H9 (cell line): Measurements from ENCODE around the gene CRACR2A. TPM values are rescaled to one million over a fixed set of nuclear protein-coding genes. Genes with fewer than 3 reads are reported as not detected.

ENCODE experiments used
- DNase-seq: peaks from one replicate; pipeline ENCODE4 v3.0.0-alpha.2; 2017
- H2AFZ ChIP-seq: one replicate; pipeline ENCODE4 v1.6.1; 2013; ENCODE audit warnings: mild to moderate bottlenecking, low read length, control low read depth, moderate library complexity
- H2AK5ac ChIP-seq: 2 replicates; pipeline ENCODE4 v1.6.1; 2013; ENCODE audit warnings: low read length, control low read depth, mixed read lengths; ENCODE audit not compliant: insufficient read length
- H2BK120ac ChIP-seq: one replicate; pipeline ENCODE4 v1.6.1; 2013; ENCODE audit warnings: low read depth, mild to moderate bottlenecking, low read length, control low read depth, inconsistent platforms; ENCODE audit not compliant: poor library complexity, severe bottlenecking
- H2BK12ac ChIP-seq: 2 replicates; pipeline ENCODE4 v1.6.1; 2013; ENCODE audit warnings: low read length, control low read depth, mixed read lengths, low read depth; ENCODE audit not compliant: insufficient read length
- H2BK15ac ChIP-seq: 2 replicates; pipeline ENCODE4 v1.6.1; 2013; ENCODE audit warnings: low read depth, low read length, control low read depth
- H2BK20ac ChIP-seq: one replicate; pipeline ENCODE4 v1.6.1; 2013; ENCODE audit warnings: low read depth, mild to moderate bottlenecking, low read length, control low read depth, inconsistent platforms; ENCODE audit not compliant: poor library complexity, severe bottlenecking
- H2BK5ac ChIP-seq: 2 replicates; pipeline ENCODE4 v1.6.1; 2013; ENCODE audit warnings: low read length, control low read depth, mixed read lengths; ENCODE audit not compliant: insufficient read length
- H3K14ac ChIP-seq: 2 replicates; pipeline ENCODE4 v1.6.1; 2013; ENCODE audit warnings: low read length, control low read depth; ENCODE audit not compliant: insufficient read depth
- H3K18ac ChIP-seq: 2 replicates; pipeline ENCODE4 v1.6.1; 2013; ENCODE audit warnings: low read depth, mild to moderate bottlenecking, mixed read lengths, low read length, control low read depth; ENCODE audit not compliant: insufficient read length
- H3K23ac ChIP-seq: 2 replicates; pipeline ENCODE4 v1.6.1; 2013; ENCODE audit warnings: low read length, control low read depth, mixed read lengths, low read depth; ENCODE audit not compliant: insufficient read length
- H3K23me2 ChIP-seq: 2 replicates; pipeline ENCODE4 v1.6.1; 2013; ENCODE audit warnings: low read depth, mild to moderate bottlenecking, mixed read lengths, low read length, control low read depth; ENCODE audit not compliant: insufficient read length, poor library complexity, severe bottlenecking
- H3K27ac ChIP-seq: 2 replicates; pipeline ENCODE4 v1.5.1; 2013; ENCODE audit warnings: low read length, control low read depth, mixed read lengths, low read depth; ENCODE audit not compliant: insufficient read length
- H3K27me3 ChIP-seq: 2 replicates; pipeline ENCODE4 v1.6.1; 2013; ENCODE audit warnings: low read length, control low read depth, inconsistent platforms; ENCODE audit not compliant: insufficient read depth
- H3K4ac ChIP-seq: 2 replicates; pipeline ENCODE4 v1.6.1; 2013; ENCODE audit warnings: low read depth, mild to moderate bottlenecking, control low read depth, inconsistent platforms, low read length, moderate library complexity
- H3K4me1 ChIP-seq: 2 replicates; pipeline ENCODE4 v1.6.1; 2013; ENCODE audit warnings: low read length, control low read depth, inconsistent platforms; ENCODE audit not compliant: insufficient read depth
- H3K4me2 ChIP-seq: 2 replicates; pipeline ENCODE4 v1.6.1; 2013; ENCODE audit warnings: low read length, control low read depth, mixed read lengths; ENCODE audit not compliant: insufficient read length, insufficient read depth
- H3K56ac ChIP-seq: 2 replicates; pipeline ENCODE4 v1.6.1; 2013; ENCODE audit warnings: low read depth, mild to moderate bottlenecking, mixed read lengths, low read length, control low read depth; ENCODE audit not compliant: insufficient read length
- H3K79me1 ChIP-seq: 2 replicates; pipeline ENCODE4 v1.6.1; 2013; ENCODE audit warnings: low read depth, mild to moderate bottlenecking, moderate library complexity, low read length, control low read depth, inconsistent platforms; ENCODE audit not compliant: insufficient read depth, poor library complexity, severe bottlenecking
- H3K79me2 ChIP-seq: 2 replicates; pipeline ENCODE4 v1.6.1; 2013; ENCODE audit warnings: low read length, control low read depth, inconsistent platforms; ENCODE audit not compliant: insufficient read depth
- H3K9ac ChIP-seq: 2 replicates; pipeline ENCODE4 v1.6.1; 2013; ENCODE audit warnings: low read length, control low read depth, mixed read lengths; ENCODE audit not compliant: insufficient read length; ENCODE audit errors: extremely low read depth
- H3K9me3 ChIP-seq: one replicate; pipeline ENCODE4 v1.6.1; 2013; ENCODE audit warnings: low read depth, low read length, inconsistent platforms; ENCODE audit not compliant: control insufficient read depth
- H3T11ph ChIP-seq: one replicate; pipeline ENCODE4 v1.6.1; 2013; ENCODE audit warnings: mild to moderate bottlenecking, low read length, control low read depth, inconsistent platforms
- H4K20me1 ChIP-seq: one replicate; pipeline ENCODE4 v1.6.1; 2013; ENCODE audit not compliant: control insufficient read depth, insufficient read length, insufficient read depth
- H4K5ac ChIP-seq: 2 replicates; pipeline ENCODE4 v1.6.1; 2013; ENCODE audit warnings: low read depth, mild to moderate bottlenecking, mixed read lengths, low read length, control low read depth; ENCODE audit not compliant: insufficient read length
- H4K8ac ChIP-seq: replicated peaks from 2 replicates; pipeline ENCODE4 v1.6.1; 2013; ENCODE audit warnings: low read length, control low read depth, mixed read lengths, low read depth; ENCODE audit not compliant: insufficient read length
- H4K91ac ChIP-seq: 2 replicates; pipeline ENCODE4 v1.6.1; 2013; ENCODE audit warnings: low read depth, mild to moderate bottlenecking, moderate library complexity, mixed read lengths, low read length, control low read depth; ENCODE audit not compliant: insufficient read length
- H3K27ac Mint-ChIP-seq, 3 experiments: 2 replicates in 2 of 3; 3 replicates in 1 of 3; pipeline ENCODE4 v1.8.0; 2020 to 2021; ENCODE audit warnings: mixed read lengths in 3 of 3, mild to moderate bottlenecking in 1 of 3, moderate library complexity in 1 of 3
- H3K27me3 Mint-ChIP-seq: 2 replicates; pipeline ENCODE4 v1.8.0; 2021; ENCODE audit warnings: low read depth, mild to moderate bottlenecking, moderate library complexity, mixed read lengths
- H3K36me3 Mint-ChIP-seq, 3 experiments: 2 replicates in 2 of 3; 3 replicates in 1 of 3; pipeline ENCODE4 v1.8.0; 2020 to 2021; ENCODE audit warnings: low read depth in 3 of 3, mixed read lengths in 3 of 3; ENCODE audit not compliant: insufficient read depth in 1 of 3
- H3K4me1 Mint-ChIP-seq, 2 experiments: 2 replicates each; pipeline ENCODE4 v1.8.0; 2020; ENCODE audit warnings: mixed read lengths in 2 of 2
- H3K4me3 Mint-ChIP-seq, 2 experiments: 2 replicates in 1 of 2; 3 replicates in 1 of 2; pipeline ENCODE4 v1.8.0; 2020 to 2021; ENCODE audit warnings: mild to moderate bottlenecking in 2 of 2, mixed read lengths in 2 of 2, moderate library complexity in 1 of 2
- H3K9me3 Mint-ChIP-seq, 2 experiments: 2 replicates in 1 of 2; 3 replicates in 1 of 2; pipeline ENCODE4 v1.8.0; 2020; ENCODE audit warnings: mild to moderate bottlenecking in 2 of 2, mixed read lengths in 2 of 2, moderate library complexity in 1 of 2
- CTCF ChIP-seq: fragments of 200-600 bp; sonication (generic); conservative IDR thresholded peaks from 3 replicates; pipeline ENCODE4 v1.8.0; 2021; ENCODE audit warnings: antibody characterized with exemption, mild to moderate bottlenecking
- total RNA-seq: library from RNA; stranded (reverse); gene quantifications from 2 replicates; pipeline ENCODE4 v1.2.1, GENCODE V29; 2021

CRACR2A gene
- total RNA-seq, 1 experiment from 2014 or later: 2.0 TPM

DNA sequence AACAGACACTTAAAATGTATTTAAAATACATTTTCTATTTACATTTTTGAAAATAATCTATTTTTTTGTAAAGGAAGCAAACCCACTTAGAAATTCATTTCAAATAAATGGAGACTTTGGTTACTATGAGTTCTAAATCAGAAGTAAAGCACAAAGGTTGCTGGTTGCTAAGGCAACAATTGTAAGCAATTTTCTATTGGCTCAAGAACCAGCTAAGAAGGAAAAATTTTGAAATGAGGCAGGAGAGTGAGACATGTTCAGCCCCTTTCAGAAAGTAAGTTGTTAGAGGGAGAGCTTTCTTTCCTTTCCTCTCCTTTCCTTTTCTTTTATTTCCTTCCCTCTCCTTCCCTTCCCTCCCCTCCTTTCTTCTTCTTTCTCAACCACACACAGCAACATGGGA is 181.2 kb downstream of the CRACR2A start:
- Histone ChIP-seq H2BK5ac (no peak overlapping the region), H3K27ac (no peak overlapping the region), H3K18ac (no peak overlapping the region), H2BK15ac (no peak overlapping the region), H3T11ph (no peak overlapping the region), H3K79me2 (no peaks in the 10 kb centered on the region), H3K56ac (no peak overlapping the region), H3K9ac (no peak overlapping the region), H2BK20ac (no peak overlapping the region), H4K5ac (no peak overlapping the region), H3K14ac (no peak overlapping the region), H3K4ac (no peak overlapping the region), H3K4me1 (no peaks in the 10 kb centered on the region), H4K8ac (no peak overlapping the region), H4K20me1 (no peaks in the 10 kb centered on the region), H2BK120ac (no peak overlapping the region), H4K91ac (no peak overlapping the region), H2AK5ac (no peak overlapping the region), H3K9me3 (no peaks in the 10 kb centered on the region), H3K27me3 (no peaks in the 10 kb centered on the region), H3K23ac (no peak overlapping the region), H2BK12ac (no peak overlapping the region), H3K23me2 (no peaks in the 10 kb centered on the region), H3K79me1 (no peaks in the 10 kb centered on the region), H3K4me2 (no peak overlapping the region), H2AFZ (no peak overlapping the region)
- Mint-ChIP-seq H3K27me3 (peaks cover 1% of the 10 kb centered on the region), H3K4me1 (peaks cover 0 to 23% of the 10 kb centered on the region in 2 experiments), H3K36me3 (no peaks in the 10 kb centered on the region; a peak in 1 of 7 replicates), H3K4me3 (no peak overlapping the region), H3K9me3 (no peaks in the 10 kb centered on the region), H3K27ac (no peak overlapping the region)
- no peak for DNase-seq
- no peak for TF ChIP-seq CTCF
